A549 (cell line): ENCODE measurements around the gene TASOR2.

Experiments used
- CHD2 ChIP-seq: fragments of 150-350 bp; IDR thresholded peaks from 2 replicates; pipeline ENCODE4 v1.6.1; 2014; ENCODE audit warnings: low read length; ENCODE audit not compliant: partially characterized antibody
- ESRRA ChIP-seq: fragments of 150-350 bp; IDR thresholded peaks from 2 replicates; pipeline ENCODE4 v1.6.1; 2014; ENCODE audit warnings: mild to moderate bottlenecking, low read length, borderline replicate concordance
- GATA3 ChIP-seq: IDR thresholded peaks from 2 replicates; pipeline ENCODE4 v1.6.1; 2012; ENCODE audit warnings: borderline replicate concordance
- MAX ChIP-seq: IDR thresholded peaks from 2 replicates; pipeline ENCODE4 v1.6.1; 2012
- POLR2A ChIP-seq: IDR thresholded peaks from 2 replicates; pipeline ENCODE4 v1.6.1; 2012; ENCODE audit warnings: mild to moderate bottlenecking, low read length
- ZNF302 ChIP-seq: fragments of 250-450 bp; sonication (Bioruptor Pico); IDR thresholded peaks from 2 replicates; pipeline ENCODE4 v1.9.0; 2021; ENCODE audit warnings: inconsistent platforms, mild to moderate bottlenecking, moderate library complexity
- TF ChIP-seq, protein P1 (sequence below): fragments of >200 bp; sonication (Bioruptor Twin); formaldehyde crosslinking; IDR thresholded peaks from 3 replicates; pipeline ENCODE4 v1.5.1; 2016
- TF ChIP-seq, protein P2 (sequence below): fragments of 200-600 bp; sonication (generic); IDR thresholded peaks from 2 replicates; pipeline ENCODE4 v1.6.1; 2016; ENCODE audit warnings: antibody characterized with exemption, mild to moderate bottlenecking, moderate library complexity

DNA sequence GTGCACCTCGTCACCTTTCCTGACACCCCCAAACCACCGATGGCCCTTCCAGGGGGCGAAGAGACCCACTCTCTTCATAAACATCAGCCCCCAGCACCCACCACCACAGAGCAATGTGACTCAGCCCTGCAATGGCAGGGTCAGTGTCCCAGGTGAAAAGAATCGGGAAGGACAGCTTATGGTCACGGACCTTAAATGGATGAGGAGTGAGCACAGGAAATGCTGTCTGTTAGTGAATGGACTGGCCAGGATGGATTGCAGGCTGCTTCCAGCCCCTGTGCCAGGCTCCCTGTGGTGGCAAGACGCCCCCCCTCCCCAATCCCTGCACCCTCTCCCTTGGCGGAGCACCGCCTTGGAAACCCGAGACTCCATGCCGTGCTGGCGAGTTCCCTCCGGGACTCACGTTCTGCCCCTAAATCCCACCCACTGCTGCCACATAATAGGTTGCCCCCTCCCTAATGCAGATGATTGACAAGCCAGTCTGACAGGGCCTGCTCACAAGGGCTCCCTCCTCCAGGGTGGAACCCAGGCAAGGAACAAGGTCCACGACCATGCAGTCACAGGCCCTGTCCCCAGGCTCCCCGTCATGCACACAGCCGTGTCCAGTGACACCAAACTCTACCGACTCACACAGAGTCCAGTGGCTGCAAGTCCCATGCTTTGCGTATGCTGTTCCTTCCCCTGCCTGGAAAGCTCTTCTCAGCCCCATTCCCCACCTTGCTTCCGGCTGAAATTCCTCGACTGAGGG, 25.6 kb upstream of the TASOR2 start:
- TF ChIP-seq, protein P1, sequence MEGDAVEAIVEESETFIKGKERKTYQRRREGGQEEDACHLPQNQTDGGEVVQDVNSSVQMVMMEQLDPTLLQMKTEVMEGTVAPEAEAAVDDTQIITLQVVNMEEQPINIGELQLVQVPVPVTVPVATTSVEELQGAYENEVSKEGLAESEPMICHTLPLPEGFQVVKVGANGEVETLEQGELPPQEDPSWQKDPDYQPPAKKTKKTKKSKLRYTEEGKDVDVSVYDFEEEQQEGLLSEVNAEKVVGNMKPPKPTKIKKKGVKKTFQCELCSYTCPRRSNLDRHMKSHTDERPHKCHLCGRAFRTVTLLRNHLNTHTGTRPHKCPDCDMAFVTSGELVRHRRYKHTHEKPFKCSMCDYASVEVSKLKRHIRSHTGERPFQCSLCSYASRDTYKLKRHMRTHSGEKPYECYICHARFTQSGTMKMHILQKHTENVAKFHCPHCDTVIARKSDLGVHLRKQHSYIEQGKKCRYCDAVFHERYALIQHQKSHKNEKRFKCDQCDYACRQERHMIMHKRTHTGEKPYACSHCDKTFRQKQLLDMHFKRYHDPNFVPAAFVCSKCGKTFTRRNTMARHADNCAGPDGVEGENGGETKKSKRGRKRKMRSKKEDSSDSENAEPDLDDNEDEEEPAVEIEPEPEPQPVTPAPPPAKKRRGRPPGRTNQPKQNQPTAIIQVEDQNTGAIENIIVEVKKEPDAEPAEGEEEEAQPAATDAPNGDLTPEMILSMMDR: no peak
- TF ChIP-seq POLR2A (no peak), CHD2 (no peak), GATA3 (no peak), MAX (no peak), ZNF302 (CRISPR knock-in tag) (no peak), ESRRA (no peak)
- TF ChIP-seq, protein P2, sequence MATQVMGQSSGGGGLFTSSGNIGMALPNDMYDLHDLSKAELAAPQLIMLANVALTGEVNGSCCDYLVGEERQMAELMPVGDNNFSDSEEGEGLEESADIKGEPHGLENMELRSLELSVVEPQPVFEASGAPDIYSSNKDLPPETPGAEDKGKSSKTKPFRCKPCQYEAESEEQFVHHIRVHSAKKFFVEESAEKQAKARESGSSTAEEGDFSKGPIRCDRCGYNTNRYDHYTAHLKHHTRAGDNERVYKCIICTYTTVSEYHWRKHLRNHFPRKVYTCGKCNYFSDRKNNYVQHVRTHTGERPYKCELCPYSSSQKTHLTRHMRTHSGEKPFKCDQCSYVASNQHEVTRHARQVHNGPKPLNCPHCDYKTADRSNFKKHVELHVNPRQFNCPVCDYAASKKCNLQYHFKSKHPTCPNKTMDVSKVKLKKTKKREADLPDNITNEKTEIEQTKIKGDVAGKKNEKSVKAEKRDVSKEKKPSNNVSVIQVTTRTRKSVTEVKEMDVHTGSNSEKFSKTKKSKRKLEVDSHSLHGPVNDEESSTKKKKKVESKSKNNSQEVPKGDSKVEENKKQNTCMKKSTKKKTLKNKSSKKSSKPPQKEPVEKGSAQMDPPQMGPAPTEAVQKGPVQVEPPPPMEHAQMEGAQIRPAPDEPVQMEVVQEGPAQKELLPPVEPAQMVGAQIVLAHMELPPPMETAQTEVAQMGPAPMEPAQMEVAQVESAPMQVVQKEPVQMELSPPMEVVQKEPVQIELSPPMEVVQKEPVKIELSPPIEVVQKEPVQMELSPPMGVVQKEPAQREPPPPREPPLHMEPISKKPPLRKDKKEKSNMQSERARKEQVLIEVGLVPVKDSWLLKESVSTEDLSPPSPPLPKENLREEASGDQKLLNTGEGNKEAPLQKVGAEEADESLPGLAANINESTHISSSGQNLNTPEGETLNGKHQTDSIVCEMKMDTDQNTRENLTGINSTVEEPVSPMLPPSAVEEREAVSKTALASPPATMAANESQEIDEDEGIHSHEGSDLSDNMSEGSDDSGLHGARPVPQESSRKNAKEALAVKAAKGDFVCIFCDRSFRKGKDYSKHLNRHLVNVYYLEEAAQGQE: no peak
